NCI-H748 (cell line): ENCODE results near the gene CHERP.
"Not testable (repeated sequence)": the region's sequence is repeated elsewhere in the genome, so short reads cannot be mapped to it uniquely, and the experiment has no call there.

ENCODE experiments used
- DNase-seq: peaks from one replicate; lab custom pipeline; 2025; ENCODE audit not compliant: unreplicated experiment; lab: John Stamatoyannopoulos, UW

Gene CHERP

GRCh38 chr19:16544473-16545231, 2.4 kb upstream of the CHERP start:
- no peak for DNase-seq

GRCh38 chr19:16543734-16544133, 1.5 kb upstream of the CHERP start:
- DNase-seq: not testable (repeated sequence)

- DNase-seq: no peak
Measured at GRCh38 chr19:16542910-16543472, 754 bp upstream of the CHERP start.

- no peak for DNase-seq
Measured at GRCh38 chr19:16541526-16542044, 652 bp downstream of the CHERP start.

GRCh38 chr19:16540948-16541347, 1.3 kb downstream of the CHERP start:
- no peak for DNase-seq

- no peak for DNase-seq
Measured at GRCh38 chr19:16537111-16537510, 5.1 kb downstream of the CHERP start.

- DNase-seq: no peak
Measured at GRCh38 chr19:16536130-16536529, 6.1 kb downstream of the CHERP start.

GRCh38 chr19:16535381-16535780, 6.9 kb downstream of the CHERP start:
- DNase-seq: no peak

- DNase-seq: no peak
Measured at GRCh38 chr19:16532440-16533234, 9.6 kb downstream of the CHERP start.

- DNase-seq: no peak
Measured at GRCh38 chr19:16531380-16531669, 10.9 kb downstream of the CHERP start.

- no peak for DNase-seq
Measured at GRCh38 chr19:16530540-16531379, 11.5 kb downstream of the CHERP start.

- no peak for DNase-seq
Measured at GRCh38 chr19:16529466-16530144, 12.6 kb downstream of the CHERP start.

GRCh38 chr19:16527971-16528521, 14.2 kb downstream of the CHERP start:
- DNase-seq: no peak

- DNase-seq: no peak
Measured at GRCh38 chr19:16527334-16527935, 14.8 kb downstream of the CHERP start.

- no peak for DNase-seq
Measured at GRCh38 chr19:16525751-16526481, 16.3 kb downstream of the CHERP start.

- DNase-seq: no peak
Measured at GRCh38 chr19:16524991-16525734, 17.1 kb downstream of the CHERP start.

GRCh38 chr19:16522559-16523377, 19.5 kb downstream of the CHERP start:
- DNase-seq: no peak
